Endothelial cell of umbilical vein (primary cell): ENCODE measurements around the gene TRANK1. TPM values are rescaled to one million over a fixed set of nuclear protein-coding genes. Genes with fewer than 3 reads are reported as not detected.
A peak's percentile ranks its signal among the peaks of the same experiment; 100 is the strongest.

Experiments
- BruUV-seq: library from RNA; stranded (reverse); fragments of 400-500 nt; replicated peaks from 2 replicates; lab custom pipeline; 2021; lab: Mats Ljungman, UMichigan
- CTCF ChIA-PET: fragments of 300-600, 350-600 bp; sonication (Branson Sonifier 250); formaldehyde crosslinking; loops from one replicate; lab custom pipeline; 2021; ENCODE audit warnings: antibody characterized with exemption, inconsistent platforms; lab: Charles Lee
- POLR2A ChIA-PET: fragments of 300-600, 350-600 bp; sonication (Branson Sonifier 250); formaldehyde crosslinking; loops from one replicate; lab custom pipeline; 2021; ENCODE audit warnings: antibody characterized with exemption, inconsistent platforms; lab: Charles Lee
- DNase-seq: peaks from one replicate; pipeline ENCODE4 v3.0.0-alpha.2; 2011; ENCODE audit warnings: low read depth, low spot score
- FAIRE-seq: peaks from 2 replicates; lab custom pipeline; 2011; peaks lifted over from hg19 to GRCh38; lab: Jason Lieb, UNC
- H2AFZ ChIP-seq: 2 replicates; pipeline ENCODE4 v1.6.0; 2012; ENCODE audit warnings: low read depth, low read length, control low read depth, inconsistent platforms
- H3K27ac ChIP-seq: 2 replicates; pipeline ENCODE4 v1.5.1; 2011; ENCODE audit warnings: low read depth, mild to moderate bottlenecking, control low read depth, low read length, moderate library complexity; ENCODE audit not compliant: insufficient read depth
- H3K27me3 ChIP-seq, 2 experiments: 2 replicates each; pipeline versions ENCODE4 v1.6.0 to v1.6.1; 2011; ENCODE audit warnings: low read length in 2 of 2, mixed read lengths in 1 of 2; ENCODE audit not compliant: control insufficient read depth in 2 of 2, insufficient read depth in 2 of 2
- H3K36me3 ChIP-seq, 2 experiments: 2 replicates in 1 of 2; 3 replicates in 1 of 2; pipeline ENCODE4 v1.5.1; 2011; ENCODE audit warnings: low read length in 2 of 2, mild to moderate bottlenecking in 1 of 2, moderate library complexity in 1 of 2; ENCODE audit not compliant: control insufficient read depth in 2 of 2, insufficient read depth in 2 of 2; ENCODE audit errors: extremely low read depth in 1 of 2
- H3K4me1 ChIP-seq: 3 replicates; pipeline ENCODE4 v1.5.1; 2011; ENCODE audit warnings: mild to moderate bottlenecking, low read length; ENCODE audit not compliant: control insufficient read depth, insufficient read depth; ENCODE audit errors: extremely low read depth
- H3K4me2 ChIP-seq: 2 replicates; pipeline ENCODE4 v1.6.1; 2011; ENCODE audit warnings: low read length, control low read depth, mixed read lengths; ENCODE audit not compliant: insufficient read depth
- H3K4me3 ChIP-seq, 3 experiments: fragments of 200-600 bp in 1 of 3; sonication (generic), shearing (Covaris generic) in 1 of 3; replicated peaks in 1 of 3; 2 replicates each; pipeline ENCODE4 v1.5.1; 2011 to 2016; ENCODE audit warnings: control low read depth in 3 of 3, low read length in 3 of 3, mild to moderate bottlenecking in 2 of 3, inconsistent platforms in 1 of 3, low read depth in 1 of 3, moderate library complexity in 1 of 3; ENCODE audit not compliant: insufficient read depth in 1 of 3
- H3K79me2 ChIP-seq: 2 replicates; pipeline ENCODE4 v1.6.0; 2012; ENCODE audit warnings: low read length, inconsistent platforms; ENCODE audit not compliant: control insufficient read depth, insufficient read depth
- H3K9ac ChIP-seq: replicated peaks from 2 replicates; pipeline ENCODE3; 2011; ENCODE audit warnings: low read length, control low read depth; ENCODE audit not compliant: insufficient read depth; ENCODE audit errors: extremely low read depth
- H3K9me1 ChIP-seq: replicated peaks from 3 replicates; pipeline ENCODE4 v1.6.0; 2011; ENCODE audit warnings: mild to moderate bottlenecking, low read length; ENCODE audit not compliant: control insufficient read depth, insufficient read depth; ENCODE audit errors: extremely low read depth
- H3K9me3 ChIP-seq: replicated peaks from 2 replicates; pipeline ENCODE4 v1.5.1; 2012; ENCODE audit warnings: low read length, inconsistent platforms; ENCODE audit not compliant: control insufficient read depth, insufficient read depth
- H4K20me1 ChIP-seq: replicated peaks from 2 replicates; pipeline ENCODE3; 2011; ENCODE audit warnings: mild to moderate bottlenecking, low read length; ENCODE audit not compliant: control insufficient read depth, insufficient read depth; ENCODE audit errors: extremely low read depth
- CTCF ChIP-seq, 2 donors: IDR thresholded peaks; 1 replicate in 1 of 2; 2 replicates in 1 of 2; pipeline ENCODE4 v1.5.1; 2011; ENCODE audit warnings: low read length in 2 of 2, mild to moderate bottlenecking in 2 of 2, moderate library complexity in 2 of 2, control low read depth in 1 of 2, inconsistent platforms in 1 of 2, low read depth in 1 of 2; ENCODE audit not compliant: insufficient read depth in 1 of 2; ENCODE audit errors: extremely low read depth in 1 of 2
- EZH2 ChIP-seq: IDR thresholded peaks from 2 replicates; pipeline ENCODE4 v1.6.1; 2012; ENCODE audit warnings: borderline replicate concordance, low read depth, mild to moderate bottlenecking, moderate library complexity, low read length, inconsistent platforms; ENCODE audit not compliant: severe bottlenecking
- FOS ChIP-seq: IDR thresholded peaks from 2 replicates; pipeline ENCODE4 v1.6.1; 2011; ENCODE audit warnings: mild to moderate bottlenecking, low read length, moderate library complexity, borderline replicate concordance; ENCODE audit not compliant: insufficient read depth
- JUN ChIP-seq: IDR thresholded peaks from 2 replicates; pipeline ENCODE4 v1.6.1; 2011; ENCODE audit warnings: borderline replicate concordance, low read depth; ENCODE audit not compliant: insufficient read length, insufficient read depth
- MAX ChIP-seq: IDR thresholded peaks from 2 replicates; pipeline ENCODE4 v1.6.1; 2011; ENCODE audit not compliant: insufficient read depth, insufficient read length
- POLR2A ChIP-seq: IDR thresholded peaks from 2 replicates; pipeline ENCODE4 v1.6.1; 2012; ENCODE audit warnings: low read depth, mild to moderate bottlenecking, control low read depth, low read length
- POLR2AphosphoS5 ChIP-seq: IDR thresholded peaks from 2 replicates; pipeline ENCODE4 v1.6.1; 2012; ENCODE audit warnings: low read depth, mild to moderate bottlenecking, control low read depth, low read length, moderate library complexity; ENCODE audit not compliant: insufficient read depth
- dilution Hi-C: fragments of 300-500 bp; cut with MboI; formaldehyde crosslinking; loops from one replicate; pipeline ENCODE4 v1.15.0; 2019; ENCODE audit warnings: low sequenced_read_pairs; ENCODE audit not compliant: extremely low pct_ligation_motif_present
- intact Hi-C: fragments of 100-400 bp; cut with micrococcal nuclease; formaldehyde crosslinking; loops from one replicate; pipeline ENCODE4 v1.10.0; 2022
- polyA plus RNA-seq, 4 experiments: library from polyadenylated mRNA; depleted of rRNA in 3 of 4; stranded (reverse) in 3 of 4; unstranded in 1 of 4; fragments of >200 nt; gene quantifications; 2 replicates each; pipeline versions ENCODE4 v1.2.1 to v1.2.3, GENCODE V29; 2011 to 2012; ENCODE audit warnings: missing spikeins in 1 of 4
- total RNA-seq: library from RNA; stranded (reverse); gene quantifications from 2 replicates; pipeline ENCODE4 v1.2.3, GENCODE V29; 2021

TRANK1 gene
- total and polyA plus RNA-seq, 2 donors (not counting 3 experiments of a cell fraction or from before 2014, with no cell fraction given) = 4.6 to 14.4 TPM

- H3K9me1 ChIP-seq = no peaks in the 10 kb centered on the region
- CTCF ChIA-PET = interaction anchor here (1.1 to 1.9 kb wide), 4 partner anchors 9 to 30 kb away, joined by 5 to 7 read pairs (median 6); no protein-coding TSS in a partner anchor
- H3K9me3 ChIP-seq = no peaks in the 10 kb centered on the region
- no peak overlapping the region for H3K9ac ChIP-seq
- peaks cover 43% of the 10 kb centered on the region for H3K4me1 ChIP-seq
- no peak overlapping the region for H2AFZ ChIP-seq
- no peak overlapping the region for H3K27ac ChIP-seq
- POLR2A ChIA-PET = interaction anchor here (0.7 to 0.8 kb wide), 2 partner anchors 24 to 36 kb away, joined by 7 to 9 read pairs; no protein-coding TSS in a partner anchor
- no peak for TF ChIP-seq CTCF (IDR thresholded peaks at IDR 0.05; ENCODE audit: extremely low read depth in 1 of 2, insufficient read depth in 1 of 2, low read depth in 1 of 2, low read length in 2 of 2)
- TF ChIP-seq FOS = no peak
- TF ChIP-seq MAX = no peak
- no peak for TF ChIP-seq JUN
- TF ChIP-seq EZH2 = no peak
- no peak for TF ChIP-seq POLR2A
- no peak for TF ChIP-seq POLR2AphosphoS5
- intact Hi-C loops = no loop called here
- dilution Hi-C loops = no loop called here
- no peak overlapping the region for H3K4me3 ChIP-seq
- H3K79me2 ChIP-seq = peaks cover 44% of the 10 kb centered on the region
- H3K27me3 ChIP-seq = no peaks in the 10 kb centered on the region
- no peak for DNase-seq
- H3K36me3 ChIP-seq = peaks cover 6 to 8% of the 10 kb centered on the region in 2 experiments
- H3K4me2 ChIP-seq = peak overlapping the region; percentile 53
- FAIRE-seq = no peak
- no TSS peak for BruUV-seq
- peaks cover 2% of the 10 kb centered on the region for H4K20me1 ChIP-seq
Observed at GRCh38 chr3:36989005-36989404, 44.2 kb upstream of the TRANK1 start.
